Astrocyte (in vitro differentiated cells and primary cell): ENCODE results near the gene TNNT3.

Experiments
- CTCF ChIP-seq: IDR thresholded peaks from 2 replicates; pipeline ENCODE4 v1.5.1; 2011; ENCODE audit warnings: low read depth, mild to moderate bottlenecking, inconsistent platforms, low read length, moderate library complexity; ENCODE audit not compliant: insufficient read depth
- EZH2 ChIP-seq: IDR thresholded peaks from 2 replicates; pipeline ENCODE4 v1.6.1; 2012; ENCODE audit warnings: mild to moderate bottlenecking, low read length, inconsistent platforms; ENCODE audit not compliant: insufficient read depth

GRCh38 chr11:1942558-1943260 is 23.2 kb downstream of the TNNT3 start:
- TF ChIP-seq CTCF (no peak), EZH2 (no peak)
